ENCODE data around the gene PRAMEF12. TPM values are rescaled to one million over a fixed set of nuclear protein-coding genes. Genes with fewer than 3 reads are reported as not detected.

PRAMEF12 gene
- not detected in 2 replicates for total RNA-seq

GRCh38 chr1:12773438-12773837, at the start of gene PRAMEF12:
TSS of gene PRAMEF12 (plus strand) at chr1:12773738. CDS start at chr1:12774868, 1,130 bp downstream.

DNA sequence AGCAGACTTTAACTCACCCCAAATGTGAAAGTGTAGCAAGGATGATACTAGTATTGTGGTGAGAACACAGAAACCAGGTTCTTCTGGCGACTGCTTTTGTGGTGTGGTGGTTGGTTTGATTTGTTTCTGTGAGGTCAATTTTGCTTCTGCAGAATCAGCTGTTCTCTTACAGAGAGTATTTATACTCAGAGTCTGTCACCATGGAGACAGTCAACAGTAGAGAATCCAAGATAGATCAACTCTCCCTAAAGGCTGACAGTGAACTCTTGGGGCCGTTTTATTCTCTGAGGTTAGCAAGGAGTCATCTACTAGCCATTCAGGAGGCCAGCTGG, 27.6 kb upstream of the PRAMEF12 start, which contains the start of gene CFAP107:
Gene CFAP107, plus strand, starts transcription at position 209 of the 332 bp plus-strand sequence. CDS start 231 bp downstream, outside the sequence.

GRCh38 chr1:12791097-12791496, 17.6 kb downstream of the PRAMEF12 start, which contains the start of gene PRAMEF1:
TSS of gene PRAMEF1 (plus strand) at chr1:12791397. CDS start at chr1:12793228, 1,831 bp downstream.

Other genes with a start within 250 kb of the PRAMEF12 start
- 61.3 and 430 TPM in 2 replicates for gene DHRS3, start 155.5 kb upstream of the PRAMEF12 start, total RNA-seq
- 0.13 TPM in 1 of 2 replicates, not detected in the other for gene AADACL4, start 129.7 kb upstream of the PRAMEF12 start, total RNA-seq
- gene AADACL3, start 57.6 kb upstream of the PRAMEF12 start, total RNA-seq, result not detected in 2 replicates
- gene CFAP107, start 27.5 kb upstream of the PRAMEF12 start, total RNA-seq, result not detected in 2 replicates
- not detected in 2 replicates for gene PRAMEF1, start 17.7 kb downstream of the PRAMEF12 start, total RNA-seq
- not detected in 2 replicates for gene PRAMEF11, start 57.7 kb downstream of the PRAMEF12 start, total RNA-seq
- gene HNRNPCL1, start 75.0 kb downstream of the PRAMEF12 start, total RNA-seq, result not detected in 2 replicates
- not detected in 2 replicates for gene PRAMEF2, start 83.3 kb downstream of the PRAMEF12 start, total RNA-seq
- not detected in 2 replicates for gene PRAMEF4, start 112.5 kb downstream of the PRAMEF12 start, total RNA-seq
- gene PRAMEF10, start 124.5 kb downstream of the PRAMEF12 start, total RNA-seq, result not detected in 2 replicates
- gene PRAMEF7, start 142.9 kb downstream of the PRAMEF12 start, total RNA-seq, result not detected in 2 replicates
- gene PRAMEF6, start 173.8 kb downstream of the PRAMEF12 start, total RNA-seq, result not detected in 2 replicates